ENCODE data around the gene CLUH.

The CLUH gene

GRCh38 chr17:2710071-2710802, 1.3 kb downstream of the CLUH start:
- Mint-ChIP-seq H3K4me1 (ENCODE audit: low read depth) (peaks cover 46% of the 10 kb centered on the region), H3K36me3 (ENCODE audit: low read depth) (peaks cover 17% of the 10 kb centered on the region), H3K27ac (peak overlapping the region; percentile 96)

GRCh38 chr17:2709183-2709661, 2.3 kb downstream of the CLUH start:
- Mint-ChIP-seq H3K27me3 (no peaks in the 10 kb centered on the region), H3K27ac (peak overlapping the region; percentile 96), H3K9me3 (no peaks in the 10 kb centered on the region), H3K4me1 (ENCODE audit: low read depth) (peaks cover 46% of the 10 kb centered on the region), H3K36me3 (ENCODE audit: low read depth) (peaks cover 25% of the 10 kb centered on the region), H3K4me3 (peak overlapping the region; percentile 97)

More at GRCh38 chr17:2710071-2710802, 1.3 kb downstream of the CLUH start:
- Mint-ChIP-seq H3K9me3 (no peaks in the 10 kb centered on the region), H3K4me3 (peak overlapping the region; percentile 97), H3K27me3 (no peaks in the 10 kb centered on the region)

DNA sequence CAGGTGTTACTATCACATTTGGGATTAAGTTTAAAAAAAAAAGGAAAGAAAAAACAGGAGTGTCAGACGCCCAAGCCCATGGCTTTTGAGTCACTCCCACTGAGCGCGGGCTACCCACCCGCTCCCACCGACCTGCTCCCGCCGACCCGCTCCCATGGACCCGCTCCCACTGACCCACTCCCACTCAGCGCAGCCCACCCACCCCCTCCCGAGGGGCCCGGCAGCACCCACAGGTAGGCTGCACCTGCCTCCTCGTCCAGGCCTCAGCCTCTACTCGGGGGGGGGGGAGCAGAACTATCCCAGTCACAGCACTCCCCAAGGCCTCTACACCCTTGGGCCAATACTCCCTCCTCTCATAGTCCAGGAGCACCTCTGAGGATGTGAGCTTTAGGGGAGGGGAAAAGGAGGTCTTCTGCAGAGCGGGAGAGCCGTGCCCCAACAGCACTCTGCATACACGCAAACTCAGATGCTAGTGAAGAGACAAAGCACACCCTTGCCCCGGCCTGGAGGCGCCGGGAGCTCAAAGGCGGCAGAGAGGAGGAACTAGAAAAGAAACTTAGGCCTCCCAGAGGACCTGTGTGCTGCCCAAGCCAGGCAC, 2.9 kb downstream of the CLUH start:
- Mint-ChIP-seq H3K4me1 (ENCODE audit: low read depth) (peaks cover 46% of the 10 kb centered on the region), H3K27me3 (no peaks in the 10 kb centered on the region), H3K36me3 (ENCODE audit: low read depth) (peaks cover 25% of the 10 kb centered on the region), H3K9me3 (no peaks in the 10 kb centered on the region), H3K27ac (peak overlapping the region; percentile 71), H3K4me3 (peak overlapping the region; percentile 97)

GRCh38 chr17:2707721-2708584, 3.6 kb downstream of the CLUH start:
- H3K4me1 Mint-ChIP-seq (ENCODE audit: low read depth): peaks cover 46% of the 10 kb centered on the region
- no peak overlapping the region for H3K4me3 Mint-ChIP-seq
- H3K27me3 Mint-ChIP-seq: no peaks in the 10 kb centered on the region
- H3K9me3 Mint-ChIP-seq: no peaks in the 10 kb centered on the region
- H3K27ac Mint-ChIP-seq: no peak overlapping the region
- peaks cover 31% of the 10 kb centered on the region for H3K36me3 Mint-ChIP-seq (ENCODE audit: low read depth)

GRCh38 chr17:2706911-2707510, 4.6 kb downstream of the CLUH start:
- no peak overlapping the region for H3K27ac Mint-ChIP-seq
- H3K4me1 Mint-ChIP-seq (ENCODE audit: low read depth): peaks cover 37% of the 10 kb centered on the region
- no peaks in the 10 kb centered on the region for H3K27me3 Mint-ChIP-seq
- H3K36me3 Mint-ChIP-seq (ENCODE audit: low read depth): peaks cover 41% of the 10 kb centered on the region
- H3K9me3 Mint-ChIP-seq: no peaks in the 10 kb centered on the region
- H3K4me3 Mint-ChIP-seq: no peak overlapping the region

DNA sequence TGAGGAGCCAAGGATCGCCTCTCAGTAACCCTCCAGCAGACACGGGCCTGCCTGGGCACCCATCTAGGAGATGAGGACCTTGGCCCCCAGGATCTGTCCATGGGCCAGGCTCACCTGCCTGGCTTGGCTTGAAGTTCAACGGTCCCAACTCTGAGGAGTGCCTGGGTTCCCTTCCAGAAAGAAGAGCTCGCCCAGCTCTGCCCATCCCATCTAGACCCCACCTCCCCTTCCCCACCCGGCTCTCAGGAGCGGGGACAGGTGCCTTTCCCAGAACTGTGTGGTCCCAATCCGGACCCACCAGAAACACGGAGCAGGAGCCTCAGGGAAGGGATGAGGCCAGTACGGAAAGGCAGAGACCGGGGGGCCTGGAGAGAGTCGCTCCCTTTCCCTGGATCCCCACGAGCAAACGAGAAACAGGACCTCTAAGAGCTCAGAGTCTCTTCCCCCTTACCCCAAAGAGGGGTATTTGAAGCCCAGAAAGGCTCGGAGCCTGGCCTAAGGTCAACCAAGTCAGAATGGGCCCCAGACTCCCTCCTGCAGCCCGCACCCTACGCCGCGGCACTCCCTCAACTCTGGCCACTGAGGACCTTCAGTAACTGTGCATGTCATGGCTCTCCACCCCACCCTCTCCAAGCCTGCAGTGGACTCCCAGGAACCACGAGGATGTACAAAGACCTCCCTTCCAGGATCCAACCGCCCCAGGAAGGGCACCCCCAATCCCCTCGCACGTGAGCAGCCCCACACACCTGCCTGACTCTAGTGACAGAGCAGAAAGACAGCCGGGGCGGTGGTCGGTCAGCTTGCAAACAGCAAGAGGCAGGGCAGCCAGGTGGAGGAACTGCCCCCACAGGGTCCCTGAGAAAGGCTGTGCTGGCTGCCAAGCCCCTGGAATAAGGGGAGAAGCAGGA, 5.4 kb downstream of the CLUH start:
- H3K27ac Mint-ChIP-seq: no peak overlapping the region
- no peaks in the 10 kb centered on the region for H3K27me3 Mint-ChIP-seq

DNA sequence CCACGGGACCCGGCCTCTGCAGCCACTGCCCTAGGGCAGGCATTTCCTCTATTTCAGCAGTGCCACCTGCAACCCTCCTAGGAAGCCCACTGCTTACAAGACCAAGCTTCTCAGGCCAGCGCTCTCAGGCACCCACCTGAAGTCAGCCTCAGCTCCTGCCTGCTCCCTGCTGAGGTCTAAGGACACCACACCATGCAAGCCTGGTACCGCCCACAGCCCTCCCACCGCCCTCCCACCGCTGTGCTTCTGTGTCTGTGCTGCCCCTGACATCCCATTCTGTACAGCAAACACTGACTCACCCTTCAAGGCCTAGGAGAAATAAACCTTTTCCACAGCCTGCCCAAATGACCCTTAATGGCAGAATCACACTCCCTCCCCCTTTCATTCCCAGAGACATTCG, 6.3 kb downstream of the CLUH start:
- peaks cover 42% of the 10 kb centered on the region for H3K36me3 Mint-ChIP-seq (ENCODE audit: low read depth)
- no peak overlapping the region for H3K4me3 Mint-ChIP-seq
- H3K27ac Mint-ChIP-seq: no peak overlapping the region
- H3K4me1 Mint-ChIP-seq (ENCODE audit: low read depth): peaks cover 29% of the 10 kb centered on the region
- H3K27me3 Mint-ChIP-seq: no peaks in the 10 kb centered on the region
- H3K9me3 Mint-ChIP-seq: no peaks in the 10 kb centered on the region

More for the DNA sequence above, 5.4 kb downstream of the CLUH start:
- H3K4me1 Mint-ChIP-seq (ENCODE audit: low read depth): peaks cover 35% of the 10 kb centered on the region
- no peaks in the 10 kb centered on the region for H3K9me3 Mint-ChIP-seq
- no peak overlapping the region for H3K4me3 Mint-ChIP-seq
- H3K36me3 Mint-ChIP-seq (ENCODE audit: low read depth): peaks cover 42% of the 10 kb centered on the region

GRCh38 chr17:2704890-2705248, 6.7 kb downstream of the CLUH start:
- H3K9me3 Mint-ChIP-seq: no peaks in the 10 kb centered on the region
- no peak overlapping the region for H3K27ac Mint-ChIP-seq
- H3K27me3 Mint-ChIP-seq: no peaks in the 10 kb centered on the region
- H3K36me3 Mint-ChIP-seq (ENCODE audit: low read depth): peaks cover 42% of the 10 kb centered on the region
- peaks cover 25% of the 10 kb centered on the region for H3K4me1 Mint-ChIP-seq (ENCODE audit: low read depth)
- H3K4me3 Mint-ChIP-seq: no peak overlapping the region

GRCh38 chr17:2704031-2704889, 7.3 kb downstream of the CLUH start:
- H3K4me1 Mint-ChIP-seq (ENCODE audit: low read depth): peaks cover 19% of the 10 kb centered on the region
- H3K4me3 Mint-ChIP-seq: no peak overlapping the region
- H3K36me3 Mint-ChIP-seq (ENCODE audit: low read depth): peaks cover 43% of the 10 kb centered on the region
- no peak overlapping the region for H3K27ac Mint-ChIP-seq
- H3K27me3 Mint-ChIP-seq: no peaks in the 10 kb centered on the region
- H3K9me3 Mint-ChIP-seq: no peaks in the 10 kb centered on the region

GRCh38 chr17:2703606-2704005, 8.0 kb downstream of the CLUH start:
- H3K9me3 Mint-ChIP-seq: no peaks in the 10 kb centered on the region
- no peak overlapping the region for H3K4me3 Mint-ChIP-seq
- H3K27me3 Mint-ChIP-seq: no peaks in the 10 kb centered on the region
- peaks cover 12% of the 10 kb centered on the region for H3K4me1 Mint-ChIP-seq (ENCODE audit: low read depth)
- H3K27ac Mint-ChIP-seq: no peak overlapping the region
- H3K36me3 Mint-ChIP-seq (ENCODE audit: low read depth): peaks cover 49% of the 10 kb centered on the region

GRCh38 chr17:2703181-2703580, 8.4 kb downstream of the CLUH start:
- no peaks in the 10 kb centered on the region for H3K9me3 Mint-ChIP-seq
- H3K36me3 Mint-ChIP-seq (ENCODE audit: low read depth): peaks cover 49% of the 10 kb centered on the region
- H3K4me3 Mint-ChIP-seq: no peak overlapping the region
- H3K27ac Mint-ChIP-seq: no peak overlapping the region
- peaks cover 8% of the 10 kb centered on the region for H3K4me1 Mint-ChIP-seq (ENCODE audit: low read depth)
- H3K27me3 Mint-ChIP-seq: no peaks in the 10 kb centered on the region

- Mint-ChIP-seq H3K27ac (no peak overlapping the region), H3K36me3 (ENCODE audit: low read depth) (peaks cover 49% of the 10 kb centered on the region), H3K4me1 (ENCODE audit: low read depth) (peaks cover 7% of the 10 kb centered on the region), H3K9me3 (no peaks in the 10 kb centered on the region), H3K4me3 (no peak overlapping the region), H3K27me3 (no peaks in the 10 kb centered on the region)
Observed at GRCh38 chr17:2701996-2702741, 9.4 kb downstream of the CLUH start.
